Measurements from ENCODE around the gene RBSN. TPM values are rescaled to one million over a fixed set of nuclear protein-coding genes. Genes with fewer than 3 reads are reported as not detected.

RBSN gene
- total RNA-seq, 1 donor from 2014 or later, result 19.2 TPM

- DNase-seq (ENCODE audit: extremely low spot score in 2 of 2), result no peak
- intact Hi-C loops (cut with DNase I), result no loop called here
- no peaks in the 10 kb centered on the region for H3K27me3 ChIP-seq
- no peaks in the 10 kb centered on the region for H3K9me3 ChIP-seq
- H3K4me1 ChIP-seq, result no peaks in the 10 kb centered on the region
- no peak overlapping the region for H3K27ac ChIP-seq
- peaks cover 0 to 52% of the 10 kb centered on the region in 2 donors for H3K36me3 ChIP-seq
- TF ChIP-seq POLR2AphosphoS5 (IDR thresholded peaks at IDR 0.05; ENCODE audit: insufficient read depth in 1 of 2, low read depth in 1 of 2) (no peak), CTCF (IDR thresholded peaks at IDR 0.05) (no peak), POLR2A (IDR thresholded peaks at IDR 0.05) (no peak)
- H3K4me3 ChIP-seq, result no peak overlapping the region
Measured at GRCh38 chr3:15052335-15053242, 46.4 kb downstream of the RBSN start.

GRCh38 chr3:15051531-15051930 lies 47.4 kb downstream of the RBSN start:
- intact Hi-C loops (cut with DNase I), result no loop called here
- H3K9me3 ChIP-seq, result no peaks in the 10 kb centered on the region
- no peak overlapping the region for H3K27ac ChIP-seq
- H3K27me3 ChIP-seq, result no peaks in the 10 kb centered on the region
- no peak overlapping the region for H3K4me3 ChIP-seq
- DNase-seq (ENCODE audit: extremely low spot score in 2 of 2), result no peak
- TF ChIP-seq CTCF (IDR thresholded peaks at IDR 0.05) (no peak), POLR2AphosphoS5 (IDR thresholded peaks at IDR 0.05; ENCODE audit: insufficient read depth in 1 of 2, low read depth in 1 of 2) (no peak), POLR2A (IDR thresholded peaks at IDR 0.05) (no peak)
- no peaks in the 10 kb centered on the region for H3K4me1 ChIP-seq
- peaks cover 0 to 53% of the 10 kb centered on the region in 2 donors for H3K36me3 ChIP-seq

- H3K4me1 ChIP-seq, result no peaks in the 10 kb centered on the region
- no peak overlapping the region for H3K27ac ChIP-seq
- intact Hi-C loops (cut with DNase I), result no loop called here
- no peaks in the 10 kb centered on the region for H3K27me3 ChIP-seq
- no peak for DNase-seq (ENCODE audit: extremely low spot score in 2 of 2)
- H3K9me3 ChIP-seq, result no peaks in the 10 kb centered on the region
- no peak for TF ChIP-seq POLR2AphosphoS5 (IDR thresholded peaks at IDR 0.05; ENCODE audit: insufficient read depth in 1 of 2, low read depth in 1 of 2)
- H3K4me3 ChIP-seq, result no peak overlapping the region
- H3K36me3 ChIP-seq, result peaks cover 0 to 62% of the 10 kb centered on the region in 2 donors
Measured at GRCh38 chr3:15050405-15051092, 48.4 kb downstream of the RBSN start.

- DNase-seq (ENCODE audit: extremely low spot score in 2 of 2), result no peak
- Histone ChIP-seq H3K36me3 (peaks cover 0 to 62% of the 10 kb centered on the region in 2 donors), H3K27me3 (no peaks in the 10 kb centered on the region), H3K4me1 (peaks cover 2% of the 10 kb centered on the region), H3K9me3 (no peaks in the 10 kb centered on the region), H3K27ac (no peak overlapping the region), H3K4me3 (no peak overlapping the region)
- intact Hi-C loops (cut with DNase I), result no loop called here
- TF ChIP-seq CTCF (IDR thresholded peaks at IDR 0.05) (no peak), POLR2AphosphoS5 (IDR thresholded peaks at IDR 0.05; ENCODE audit: insufficient read depth in 1 of 2, low read depth in 1 of 2) (no peak), POLR2A (IDR thresholded peaks at IDR 0.05) (no peak)
Measured at GRCh38 chr3:15049584-15049983, 49.4 kb downstream of the RBSN start.

- no peak for DNase-seq (ENCODE audit: extremely low spot score in 2 of 2)
- H3K4me3 ChIP-seq, result no peak overlapping the region
- H3K36me3 ChIP-seq, result peaks cover 0 to 62% of the 10 kb centered on the region in 2 donors
- H3K27ac ChIP-seq, result no peak overlapping the region
- TF ChIP-seq POLR2AphosphoS5 (IDR thresholded peaks at IDR 0.05; ENCODE audit: insufficient read depth in 1 of 2, low read depth in 1 of 2) (no peak), POLR2A (IDR thresholded peaks at IDR 0.05) (no peak), CTCF (IDR thresholded peaks at IDR 0.05) (no peak)
- H3K27me3 ChIP-seq, result no peaks in the 10 kb centered on the region
- intact Hi-C loops (cut with DNase I), result no loop called here
- peaks cover 7% of the 10 kb centered on the region for H3K4me1 ChIP-seq
- no peaks in the 10 kb centered on the region for H3K9me3 ChIP-seq
Measured at GRCh38 chr3:15045667-15046066, 53.3 kb downstream of the RBSN start.

Measured in vagina (tissue), 2 donors.